ENCODE measurements around the gene BTBD18.
A peak's percentile ranks its signal among the peaks of the same experiment; 100 is the strongest.

The BTBD18 gene

DNA sequence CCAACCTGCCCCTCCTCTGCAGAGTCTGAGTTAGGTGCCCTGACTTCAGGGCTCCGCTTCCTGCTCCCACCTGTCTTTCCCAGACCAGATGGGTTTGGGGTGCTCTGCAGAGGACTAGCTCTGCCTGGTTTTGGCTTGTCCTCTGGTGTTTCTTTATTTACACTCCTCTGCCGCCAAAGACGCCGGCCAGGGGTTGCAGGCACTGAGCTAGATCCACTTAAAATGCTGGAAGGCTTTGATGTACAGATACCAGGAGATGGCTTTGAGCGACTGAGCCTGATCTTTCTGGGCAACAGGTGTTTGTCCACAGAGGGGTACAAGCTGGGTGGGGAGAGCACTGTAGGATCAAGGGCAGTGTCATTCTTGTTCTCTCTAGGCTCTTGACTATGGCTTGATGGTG lies 6.4 kb downstream of the BTBD18 start:
- TF ChIP-seq, protein P1, sequence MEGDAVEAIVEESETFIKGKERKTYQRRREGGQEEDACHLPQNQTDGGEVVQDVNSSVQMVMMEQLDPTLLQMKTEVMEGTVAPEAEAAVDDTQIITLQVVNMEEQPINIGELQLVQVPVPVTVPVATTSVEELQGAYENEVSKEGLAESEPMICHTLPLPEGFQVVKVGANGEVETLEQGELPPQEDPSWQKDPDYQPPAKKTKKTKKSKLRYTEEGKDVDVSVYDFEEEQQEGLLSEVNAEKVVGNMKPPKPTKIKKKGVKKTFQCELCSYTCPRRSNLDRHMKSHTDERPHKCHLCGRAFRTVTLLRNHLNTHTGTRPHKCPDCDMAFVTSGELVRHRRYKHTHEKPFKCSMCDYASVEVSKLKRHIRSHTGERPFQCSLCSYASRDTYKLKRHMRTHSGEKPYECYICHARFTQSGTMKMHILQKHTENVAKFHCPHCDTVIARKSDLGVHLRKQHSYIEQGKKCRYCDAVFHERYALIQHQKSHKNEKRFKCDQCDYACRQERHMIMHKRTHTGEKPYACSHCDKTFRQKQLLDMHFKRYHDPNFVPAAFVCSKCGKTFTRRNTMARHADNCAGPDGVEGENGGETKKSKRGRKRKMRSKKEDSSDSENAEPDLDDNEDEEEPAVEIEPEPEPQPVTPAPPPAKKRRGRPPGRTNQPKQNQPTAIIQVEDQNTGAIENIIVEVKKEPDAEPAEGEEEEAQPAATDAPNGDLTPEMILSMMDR (IDR thresholded peaks at IDR 0.05; ENCODE audit: control extremely low read depth, extremely low read depth, low read depth, missing control alignments): no peak
- CTCF ChIA-PET: interaction anchor here (0.8 to 13.5 kb wide), 8 partner anchors 8 to 1390 kb away, joined by 3 to 142 read pairs (median 4); partner anchors contain the start of gene CTNND1
- no peak for DNase-seq (ENCODE audit: extremely low spot score)
- POLR2A ChIA-PET: interaction anchor here (2.2 kb wide), 1 partner anchor 17 kb away, joined by 9 read pairs; the partner anchor contains the start of gene CTNND1

DNA sequence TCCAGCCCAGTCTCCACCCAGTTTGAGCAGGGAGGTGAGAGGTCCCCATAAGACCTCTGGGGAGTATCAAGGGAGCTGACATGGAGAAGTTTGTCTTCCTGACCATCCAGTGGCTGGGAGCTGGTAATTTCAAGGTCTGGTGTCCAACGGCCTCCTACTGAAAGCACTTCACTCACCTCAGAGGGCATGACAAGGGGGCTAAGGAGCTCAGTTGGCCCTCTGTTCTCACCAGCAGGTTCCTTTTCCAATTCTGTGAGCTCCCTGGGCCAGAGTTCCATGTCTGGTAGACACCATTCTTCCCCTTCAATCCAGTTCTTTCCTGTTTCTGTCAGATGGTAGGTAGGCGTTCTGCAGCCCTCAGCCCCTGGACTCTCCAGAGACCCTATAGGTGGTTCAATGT lies 7.3 kb downstream of the BTBD18 start:
- TF ChIP-seq, protein P1 (IDR thresholded peaks at IDR 0.05; ENCODE audit: control extremely low read depth, extremely low read depth, low read depth, missing control alignments): no peak
- CTCF ChIA-PET: interaction anchor here (0.8 to 13.5 kb wide), 5 partner anchors 16 to 1391 kb away, joined by 3 to 142 read pairs (median 4); partner anchors contain the start of gene CTNND1
- DNase-seq (ENCODE audit: extremely low spot score): no peak
- POLR2A ChIA-PET: interaction anchor here (0.6 to 2.2 kb wide), 5 partner anchors 8 to 103 kb away, joined by 3 to 9 read pairs (median 4); partner anchors contain the start of gene CTNND1

DNA sequence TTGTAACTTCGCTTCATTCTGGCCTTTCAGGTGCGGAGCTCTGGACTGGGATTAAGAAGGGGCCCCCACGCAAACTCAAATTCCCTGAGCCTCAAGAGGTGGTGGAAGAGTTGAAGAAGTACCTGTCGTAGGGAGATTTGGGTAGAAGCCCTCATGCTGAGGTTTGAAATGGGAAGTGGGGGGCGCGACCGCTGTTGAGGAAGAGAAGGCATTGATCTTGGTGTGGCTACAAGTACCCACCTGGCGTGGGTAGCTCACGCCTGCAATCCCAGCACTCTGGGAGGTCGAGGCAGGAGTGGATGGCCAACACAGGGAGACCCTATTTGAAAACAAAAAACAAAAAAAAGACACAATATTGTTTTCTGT lies 9.5 kb downstream of the BTBD18 start:
- POLR2A ChIA-PET: interaction anchor here (1.2 to 1.8 kb wide), 4 partner anchors 10 to 58 kb away, joined by 5 to 8 read pairs (median 6); partner anchors contain the start of genes BTBD18 and MED19
- TF ChIP-seq, protein P1 (IDR thresholded peaks at IDR 0.05; ENCODE audit: control extremely low read depth, extremely low read depth, low read depth, missing control alignments): no peak
- CTCF ChIA-PET: interaction anchor here (0.6 to 13.5 kb wide), 7 partner anchors 10 to 782 kb away, joined by 3 to 142 read pairs (median 3); partner anchors contain the start of gene BTBD18
- no peak for DNase-seq (ENCODE audit: extremely low spot score)

DNA sequence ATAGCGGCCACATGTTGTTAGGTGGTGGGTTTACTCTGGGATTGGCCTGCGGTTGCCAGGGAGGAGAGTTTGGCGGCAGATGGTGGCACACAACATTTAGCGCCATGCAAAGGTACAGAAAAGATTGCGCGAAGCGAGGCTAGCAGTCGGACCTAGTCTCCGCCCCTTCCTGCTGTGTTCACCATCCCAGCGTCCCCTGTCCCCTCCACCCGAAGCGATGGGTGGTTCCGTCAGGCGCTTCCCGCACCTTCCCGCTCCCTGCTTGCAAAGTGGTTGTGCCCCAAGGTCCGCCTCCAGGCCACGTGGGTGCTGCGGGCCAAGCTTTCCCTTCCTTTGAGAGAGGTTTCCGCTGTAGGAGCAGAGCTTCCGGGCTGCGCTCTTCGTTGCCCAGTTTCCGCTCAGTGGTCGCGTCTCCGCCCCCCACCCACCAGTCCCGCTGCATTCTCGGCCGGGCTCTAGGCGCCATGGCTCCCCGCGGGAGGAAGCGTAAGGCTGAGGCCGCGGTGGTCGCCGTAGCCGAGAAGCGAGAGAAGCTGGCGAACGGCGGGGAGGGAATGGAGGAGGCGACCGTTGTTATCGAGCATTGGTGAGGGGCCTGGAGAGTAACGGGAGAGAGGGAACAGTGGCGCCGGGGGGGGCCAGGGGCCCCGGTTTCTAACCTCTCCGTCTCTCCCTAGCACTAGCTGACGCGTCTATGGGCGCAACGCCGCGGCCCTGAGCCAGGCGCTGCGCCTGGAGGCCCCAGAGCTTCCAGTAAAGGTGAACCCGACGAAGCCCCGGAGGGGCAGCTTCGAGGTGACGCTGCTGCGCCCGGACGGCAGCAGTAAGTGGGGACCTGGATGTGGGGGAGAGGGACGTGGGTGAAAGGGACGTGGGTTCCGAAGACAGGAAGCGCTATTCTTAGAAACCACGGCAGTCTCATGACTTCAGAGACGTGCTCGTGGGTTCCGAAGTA lies 10.2 kb downstream of the BTBD18 start, which contains the start of gene SELENOH:
Gene SELENOH, plus strand, starts transcription at position 360 of the 955 bp plus-strand sequence. Its CDS starts 105 bp downstream, at position 465.
- ChIA-PET POLR2A (interaction anchor here (0.5 to 1.8 kb wide), 6 partner anchors 10 to 76 kb away, joined by 3 to 8 read pairs (median 5); partner anchors contain the start of genes BTBD18 and MED19), CTCF (interaction anchor here (0.6 to 13.5 kb wide), 7 partner anchors 10 to 60 kb away, joined by 3 to 142 read pairs (median 3); partner anchors contain the start of gene BTBD18)
- TF ChIP-seq, protein P1 (IDR thresholded peaks at IDR 0.05; ENCODE audit: control extremely low read depth, extremely low read depth, low read depth, missing control alignments): no peak
- peak; percentile 91 for DNase-seq (ENCODE audit: extremely low spot score)

DNA sequence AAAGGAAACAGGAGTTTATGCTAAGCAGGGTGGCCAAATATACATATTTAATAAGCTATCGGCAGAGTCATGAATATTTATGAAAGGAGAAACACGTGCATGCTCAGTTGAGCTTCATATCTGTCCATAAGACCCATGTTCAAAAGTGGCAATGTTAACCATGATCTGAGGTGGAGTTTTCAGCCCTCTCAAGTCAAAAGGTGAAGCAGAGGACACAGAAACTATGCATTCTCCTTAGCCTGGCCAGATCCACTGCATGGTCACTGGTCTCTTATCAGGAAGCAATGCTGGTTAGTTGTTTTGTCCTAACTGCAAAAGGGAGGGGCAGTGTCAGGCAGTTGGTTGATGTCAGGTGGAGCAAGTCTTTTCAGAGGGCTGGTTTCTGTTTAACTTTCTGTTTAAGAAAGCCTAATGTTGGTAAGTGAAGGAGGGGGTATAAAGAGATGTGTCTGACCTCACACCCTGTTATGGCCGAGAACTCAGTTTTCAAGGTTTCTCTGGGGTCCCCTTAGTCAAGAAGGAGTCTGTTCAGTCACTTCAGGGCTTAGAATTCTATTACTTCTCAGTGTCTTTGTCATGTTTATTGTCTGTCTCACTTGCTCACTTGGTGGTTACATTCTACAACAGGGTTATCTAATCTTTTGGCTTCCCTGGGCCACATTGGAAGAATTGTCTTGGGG lies 15.9 kb downstream of the BTBD18 start:
- TF ChIP-seq, protein P1 (IDR thresholded peaks at IDR 0.05; ENCODE audit: control extremely low read depth, extremely low read depth, low read depth, missing control alignments): no peak
- no peak for DNase-seq (ENCODE audit: extremely low spot score)
- CTCF ChIA-PET: interaction anchor here (1.0 to 3.2 kb wide), 4 partner anchors 10 to 65 kb away, joined by 3 to 12 read pairs (median 4); no protein-coding TSS in a partner anchor
- POLR2A ChIA-PET: interaction anchor here (0.5 to 1.0 kb wide), 2 partner anchors 9 to 17 kb away, joined by 4 to 5 read pairs; no protein-coding TSS in a partner anchor
